Liver (tissue), 2 donors: ENCODE data around the gene SMYD3.

ENCODE experiments used
- RAD21 ChIP-seq, 2 donors: IDR thresholded peaks; 2 replicates each; pipeline ENCODE4 v1.6.1; 2016; ENCODE audit warnings: antibody characterized with exemption in 2 of 2, mild to moderate bottlenecking in 2 of 2
- TAF1 ChIP-seq: conservative IDR thresholded peaks from 2 replicates; pipeline ENCODE4 v1.6.1; 2016; ENCODE audit warnings: antibody characterized with exemption, mild to moderate bottlenecking
- TF ChIP-seq, protein P1 (sequence below): IDR thresholded peaks from 2 replicates; pipeline ENCODE4 v1.6.1; 2016; ENCODE audit warnings: antibody characterized with exemption, mild to moderate bottlenecking
- donor health status: healthy.

DNA sequence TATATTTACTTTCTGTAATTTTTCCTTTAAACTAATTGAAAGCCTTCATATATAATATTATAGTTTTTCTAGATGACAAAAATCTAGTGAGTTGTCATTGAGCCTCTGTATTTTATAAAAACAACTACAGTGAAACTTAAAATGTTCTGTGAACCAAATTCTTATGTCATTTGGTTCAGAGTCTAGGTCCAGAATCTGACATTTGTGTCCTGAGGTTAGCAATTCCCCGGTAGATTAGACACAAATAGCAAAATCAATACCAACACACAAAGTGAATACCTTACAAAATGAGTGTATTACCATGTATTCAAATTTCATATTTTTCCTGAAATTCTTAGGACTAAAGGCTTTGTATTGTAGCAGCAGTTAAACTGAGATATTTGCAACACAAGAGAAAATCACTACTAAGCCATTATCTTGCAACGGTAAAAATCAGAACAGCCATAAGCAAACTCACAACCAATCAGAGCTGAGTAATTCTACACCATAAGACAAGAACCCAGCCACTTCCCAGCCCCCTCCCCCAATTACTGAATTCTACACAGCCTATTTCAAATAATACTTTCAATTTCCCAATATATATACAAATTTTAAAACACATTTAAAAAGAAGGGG, 573.5 kb downstream of the SMYD3 start:
- TF ChIP-seq TAF1 (no peak), RAD21 (IDR thresholded peaks at IDR 0.05) (no peak)
- TF ChIP-seq, protein P1, sequence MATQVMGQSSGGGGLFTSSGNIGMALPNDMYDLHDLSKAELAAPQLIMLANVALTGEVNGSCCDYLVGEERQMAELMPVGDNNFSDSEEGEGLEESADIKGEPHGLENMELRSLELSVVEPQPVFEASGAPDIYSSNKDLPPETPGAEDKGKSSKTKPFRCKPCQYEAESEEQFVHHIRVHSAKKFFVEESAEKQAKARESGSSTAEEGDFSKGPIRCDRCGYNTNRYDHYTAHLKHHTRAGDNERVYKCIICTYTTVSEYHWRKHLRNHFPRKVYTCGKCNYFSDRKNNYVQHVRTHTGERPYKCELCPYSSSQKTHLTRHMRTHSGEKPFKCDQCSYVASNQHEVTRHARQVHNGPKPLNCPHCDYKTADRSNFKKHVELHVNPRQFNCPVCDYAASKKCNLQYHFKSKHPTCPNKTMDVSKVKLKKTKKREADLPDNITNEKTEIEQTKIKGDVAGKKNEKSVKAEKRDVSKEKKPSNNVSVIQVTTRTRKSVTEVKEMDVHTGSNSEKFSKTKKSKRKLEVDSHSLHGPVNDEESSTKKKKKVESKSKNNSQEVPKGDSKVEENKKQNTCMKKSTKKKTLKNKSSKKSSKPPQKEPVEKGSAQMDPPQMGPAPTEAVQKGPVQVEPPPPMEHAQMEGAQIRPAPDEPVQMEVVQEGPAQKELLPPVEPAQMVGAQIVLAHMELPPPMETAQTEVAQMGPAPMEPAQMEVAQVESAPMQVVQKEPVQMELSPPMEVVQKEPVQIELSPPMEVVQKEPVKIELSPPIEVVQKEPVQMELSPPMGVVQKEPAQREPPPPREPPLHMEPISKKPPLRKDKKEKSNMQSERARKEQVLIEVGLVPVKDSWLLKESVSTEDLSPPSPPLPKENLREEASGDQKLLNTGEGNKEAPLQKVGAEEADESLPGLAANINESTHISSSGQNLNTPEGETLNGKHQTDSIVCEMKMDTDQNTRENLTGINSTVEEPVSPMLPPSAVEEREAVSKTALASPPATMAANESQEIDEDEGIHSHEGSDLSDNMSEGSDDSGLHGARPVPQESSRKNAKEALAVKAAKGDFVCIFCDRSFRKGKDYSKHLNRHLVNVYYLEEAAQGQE, result no peak
